PC-9 (cell line): ENCODE data around the gene STX8.

Experiments
- CTCF ChIP-seq: fragments of 200-600 bp; sonication (generic); conservative IDR thresholded peaks from 2 replicates; pipeline ENCODE4 v1.6.1; 2017; ENCODE audit warnings: mixed run types, antibody characterized with exemption, mild to moderate bottlenecking, moderate library complexity
- EZH2 ChIP-seq: fragments of 200-600 bp; sonication (generic); IDR thresholded peaks from 2 replicates; pipeline ENCODE4 v1.8.0; 2017; ENCODE audit warnings: antibody characterized with exemption, low read depth

- no peak for TF ChIP-seq EZH2
- no peak for TF ChIP-seq CTCF
These were observed 76.6 kb downstream of the STX8 start for GRCh38 chr17:9499041-9499440.
